HG02852 (cell line): ENCODE measurements around the gene MYLIP.

Experiments used
- ATAC-seq: cut with Tn5 transposase; IDR thresholded peaks from one replicate; pipeline ENCODE4 v1.9.1; 2021; ENCODE audit warnings: mild to moderate bottlenecking, moderate library complexity; ENCODE audit not compliant: unreplicated experiment

MYLIP gene

DNA sequence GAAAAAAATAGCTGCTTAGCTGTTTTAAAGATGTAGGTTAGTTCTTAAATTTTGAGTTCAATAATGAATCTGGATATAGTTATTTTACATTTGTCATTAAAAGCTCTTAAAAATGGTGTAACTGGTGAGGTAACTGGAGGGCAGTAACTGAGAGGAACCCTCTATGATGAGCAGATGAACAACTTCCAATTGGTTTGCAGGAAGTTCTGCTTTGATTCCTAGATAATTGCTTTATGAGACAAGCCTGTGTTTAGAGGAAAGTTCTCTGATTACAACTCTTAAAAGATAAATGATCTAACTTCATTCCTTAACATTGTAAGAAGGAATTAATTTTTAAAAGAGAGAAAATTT is 8.5 kb downstream of the MYLIP start:
- ATAC-seq, result no peak

DNA sequence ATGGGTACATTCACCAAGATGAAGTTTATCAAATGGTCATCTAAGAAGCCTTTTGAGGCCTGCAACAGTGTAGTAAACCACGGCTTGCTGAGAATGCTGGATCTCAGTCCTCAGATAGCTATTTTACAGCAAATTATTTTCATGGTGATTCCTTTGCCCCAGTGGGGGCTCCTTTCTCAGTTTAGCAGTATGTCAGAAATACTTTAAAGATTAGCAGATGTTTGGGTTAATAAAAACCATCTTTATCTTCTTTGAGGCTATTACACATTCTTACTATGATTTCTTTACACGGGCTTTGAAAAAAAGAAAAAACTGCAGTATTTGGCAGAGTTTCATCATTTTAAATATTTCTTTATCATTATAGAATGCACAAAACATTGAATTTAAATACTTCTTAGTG is 10.7 kb downstream of the MYLIP start:
- ATAC-seq, result no peak

DNA sequence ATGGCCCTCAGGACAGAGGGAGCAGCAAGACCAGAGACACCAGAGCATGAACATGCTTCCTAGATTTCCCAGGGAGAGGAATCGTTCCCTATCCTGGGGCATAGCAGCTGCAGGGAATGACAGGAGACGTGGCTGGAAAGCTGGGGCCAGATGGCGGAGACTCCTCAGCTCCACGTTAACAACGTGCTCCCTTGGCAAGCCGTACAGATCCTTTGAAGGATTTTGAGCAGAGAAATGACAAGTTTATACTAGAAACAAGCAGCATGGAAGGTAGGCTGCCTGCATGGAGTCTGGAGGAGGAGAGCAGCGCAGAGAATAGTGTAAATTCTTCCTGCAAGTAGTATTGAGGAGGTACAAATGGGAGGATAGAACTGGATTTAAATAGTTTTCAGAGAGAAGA is 11.7 kb downstream of the MYLIP start:
- ATAC-seq, result no peak

DNA sequence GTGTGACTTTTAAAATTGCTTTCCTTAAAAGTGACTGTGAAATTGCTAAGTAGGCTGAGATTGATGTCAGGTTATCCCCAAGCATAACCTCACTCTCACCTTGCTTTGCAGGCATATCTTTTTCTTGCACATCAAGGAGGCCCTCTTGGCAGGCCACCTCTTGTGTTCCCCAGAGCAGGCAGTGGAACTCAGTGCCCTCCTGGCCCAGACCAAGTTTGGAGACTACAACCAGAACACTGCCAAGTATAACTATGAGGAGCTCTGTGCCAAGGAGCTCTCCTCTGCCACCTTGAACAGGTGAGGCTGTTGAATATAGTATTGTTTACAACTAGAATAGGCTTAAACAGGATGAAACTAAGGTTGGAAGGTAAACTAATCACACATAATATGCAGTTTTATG is 12.6 kb downstream of the MYLIP start:
- ATAC-seq, result no peak

DNA sequence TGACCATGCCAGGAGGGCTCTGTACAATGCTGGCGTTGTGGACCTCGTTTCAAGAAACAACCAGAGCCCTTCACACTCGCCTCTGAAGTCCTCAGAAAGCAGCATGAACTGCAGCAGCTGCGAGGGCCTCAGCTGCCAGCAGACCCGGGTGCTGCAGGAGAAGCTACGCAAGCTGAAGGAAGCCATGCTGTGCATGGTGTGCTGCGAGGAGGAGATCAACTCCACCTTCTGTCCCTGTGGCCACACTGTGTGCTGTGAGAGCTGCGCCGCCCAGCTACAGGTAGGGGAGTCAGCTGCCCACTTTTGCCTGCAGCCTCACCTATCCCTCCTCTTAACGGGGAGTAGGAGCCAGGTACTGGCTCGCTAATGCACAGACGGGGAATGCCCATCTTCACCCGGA is 16.2 kb downstream of the MYLIP start:
- no peak for ATAC-seq

DNA sequence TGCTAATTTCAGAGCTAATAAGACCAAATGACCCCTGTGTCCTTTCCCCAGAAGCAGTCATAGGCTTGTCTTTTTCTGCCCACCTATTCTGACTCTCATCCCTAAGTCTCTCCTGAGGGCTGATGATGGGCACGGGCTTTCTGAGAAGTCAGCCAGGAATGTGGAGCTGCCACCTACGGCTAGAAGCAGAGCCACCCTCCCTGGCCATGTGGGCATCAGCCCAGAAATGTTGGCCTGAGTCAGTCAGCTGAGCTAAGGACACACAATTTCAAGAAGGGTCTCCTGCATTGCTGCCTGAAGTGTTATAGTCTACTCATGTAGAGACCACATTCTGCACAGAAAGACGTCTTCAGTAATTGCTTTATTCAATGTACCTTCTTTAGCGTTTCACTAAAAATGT is 17.1 kb downstream of the MYLIP start:
- ATAC-seq, result no peak

DNA sequence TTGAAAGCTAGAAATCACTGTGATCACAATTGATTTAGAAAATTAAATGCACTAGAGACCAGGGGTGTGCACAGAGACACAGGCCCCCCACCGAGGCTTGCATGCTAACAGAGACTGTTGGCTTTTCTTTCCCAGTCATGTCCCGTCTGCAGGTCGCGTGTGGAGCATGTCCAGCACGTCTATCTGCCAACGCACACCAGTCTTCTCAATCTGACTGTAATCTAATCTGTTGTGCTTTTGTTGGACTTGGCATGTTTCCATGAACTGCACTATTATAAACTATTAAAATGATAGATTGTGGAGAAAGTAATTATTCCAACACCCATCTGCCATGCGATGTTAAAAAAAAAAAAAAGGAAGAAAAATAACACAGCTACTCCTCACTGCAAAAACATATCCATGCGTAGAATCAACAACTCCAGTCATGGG is 17.7 kb downstream of the MYLIP start:
- ATAC-seq, result no peak

DNA sequence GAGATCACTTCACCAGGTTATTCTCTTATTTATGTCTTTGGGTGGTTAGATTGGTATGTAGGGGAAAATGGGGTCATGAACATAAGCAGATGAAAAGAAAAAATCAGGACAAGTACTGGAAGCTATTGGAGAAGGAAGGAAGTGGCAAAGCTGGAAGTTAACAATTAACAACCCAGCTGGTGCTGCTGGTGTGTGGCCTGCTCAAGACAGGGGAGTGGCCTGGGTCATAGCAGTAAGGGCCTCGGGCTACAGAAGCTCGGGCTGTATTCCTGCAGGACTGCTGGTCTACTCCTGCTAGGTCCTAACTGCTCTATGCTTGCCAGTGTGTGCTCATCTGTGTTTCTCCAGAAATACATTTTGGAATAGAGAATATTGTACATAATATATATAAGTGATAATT is 19.6 kb downstream of the MYLIP start:
- no peak for ATAC-seq

DNA sequence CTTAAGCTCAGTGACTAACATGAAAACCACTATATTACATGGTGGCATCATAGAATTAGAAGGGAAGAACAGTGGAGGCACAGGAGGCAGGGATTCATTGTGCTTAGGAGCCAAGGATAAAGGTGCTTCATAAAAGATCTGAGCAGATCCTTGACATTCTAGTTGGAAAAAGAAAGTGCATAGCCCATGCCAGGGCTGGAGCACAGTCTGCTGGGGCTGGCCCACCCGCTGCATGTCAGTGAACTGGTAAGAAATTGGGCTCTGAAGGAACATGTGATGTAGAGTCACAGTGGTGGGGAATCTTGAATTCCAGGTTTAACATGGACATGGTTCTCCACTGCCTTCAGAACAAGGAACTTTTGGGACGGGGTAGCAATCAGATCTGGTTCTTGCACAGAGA is 20.4 kb downstream of the MYLIP start:
- ATAC-seq, result no peak

DNA sequence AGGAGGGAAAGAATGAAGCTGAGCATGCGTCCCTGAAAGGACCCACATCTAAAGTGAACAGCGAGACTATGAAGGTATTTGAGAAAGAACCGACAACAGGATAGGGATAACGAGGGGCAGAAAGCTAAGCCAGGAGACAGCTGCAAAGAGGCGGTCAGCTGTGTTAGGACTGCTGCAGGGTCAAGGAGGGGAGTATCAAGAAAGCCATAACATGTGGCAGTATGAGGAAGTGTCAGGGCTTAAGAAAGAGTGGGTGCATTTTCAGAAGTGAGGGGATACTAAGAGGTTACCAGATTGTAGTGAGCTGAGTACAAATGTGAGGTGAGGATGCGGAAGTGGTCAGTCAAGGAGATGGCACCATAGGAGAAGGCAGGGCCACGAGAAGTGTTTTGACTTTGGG is 21.2 kb downstream of the MYLIP start:
- no peak for ATAC-seq

DNA sequence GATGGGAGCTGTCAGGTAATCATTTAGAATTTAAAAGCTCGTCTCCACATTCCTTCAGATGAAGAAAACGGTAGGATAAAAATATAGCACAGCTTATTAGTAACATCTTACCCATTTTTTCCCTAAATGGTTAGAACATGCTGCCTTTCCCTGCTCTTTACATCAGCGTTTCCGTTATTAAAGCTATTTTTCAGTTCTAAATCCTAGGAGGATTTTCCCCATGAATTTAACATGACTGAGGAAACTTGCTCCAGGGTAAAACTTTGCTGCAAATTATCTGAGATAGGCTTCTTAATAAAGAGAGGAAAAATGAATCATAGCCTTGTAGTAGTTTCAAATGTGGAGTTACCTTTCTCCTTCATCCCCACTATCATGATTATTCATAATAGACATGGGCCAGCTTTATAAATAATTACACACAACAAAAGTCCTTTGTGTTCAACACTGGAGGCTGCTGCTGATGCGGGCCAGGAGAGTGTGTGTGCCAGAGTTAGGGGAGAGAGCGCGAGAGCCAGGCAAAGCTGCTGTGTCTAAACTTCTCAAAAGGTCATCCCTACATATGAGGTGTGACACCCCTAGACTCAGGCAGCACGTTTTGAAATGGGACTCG is 24.4 kb downstream of the MYLIP start:
- ATAC-seq, result no peak

DNA sequence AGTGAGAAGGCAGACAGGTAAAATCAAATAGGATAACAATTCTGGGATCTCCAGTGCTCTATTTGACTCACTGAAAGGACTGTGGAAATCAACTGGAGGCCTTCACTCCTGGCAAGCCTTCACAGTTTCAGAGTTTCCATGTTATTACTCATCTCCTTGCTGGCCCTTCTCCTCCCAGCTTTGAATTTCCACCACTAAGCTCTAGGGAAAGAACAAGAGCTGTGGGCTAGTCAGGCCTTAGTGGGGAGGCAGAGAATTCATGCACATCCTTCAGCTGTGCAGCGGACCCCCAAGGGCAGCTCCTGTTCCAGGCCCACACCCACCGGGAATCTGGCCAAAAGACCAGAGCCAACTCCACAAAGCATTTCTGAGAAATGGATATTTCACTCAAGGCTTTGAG is 26.0 kb downstream of the MYLIP start:
- ATAC-seq, result no peak

DNA sequence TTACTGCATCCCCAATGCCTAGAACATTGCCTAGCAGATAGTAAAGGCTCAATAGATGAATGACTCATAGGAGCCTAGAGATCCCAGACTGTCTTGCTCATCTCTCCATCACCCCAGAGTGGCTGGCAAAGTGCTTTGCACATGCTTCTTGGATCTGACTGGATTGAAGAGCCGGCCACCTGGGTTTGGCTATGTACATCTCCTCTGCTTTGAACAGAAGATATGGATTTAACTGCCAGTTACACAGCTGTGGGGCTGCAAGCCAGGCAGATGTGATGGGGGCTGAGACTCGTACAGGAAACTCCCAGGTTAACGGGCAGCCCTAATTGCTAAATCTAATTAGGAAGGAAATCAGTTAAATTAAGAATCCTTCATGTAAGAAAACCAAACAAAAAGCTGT is 28.6 kb downstream of the MYLIP start:
- ATAC-seq, result no peak

DNA sequence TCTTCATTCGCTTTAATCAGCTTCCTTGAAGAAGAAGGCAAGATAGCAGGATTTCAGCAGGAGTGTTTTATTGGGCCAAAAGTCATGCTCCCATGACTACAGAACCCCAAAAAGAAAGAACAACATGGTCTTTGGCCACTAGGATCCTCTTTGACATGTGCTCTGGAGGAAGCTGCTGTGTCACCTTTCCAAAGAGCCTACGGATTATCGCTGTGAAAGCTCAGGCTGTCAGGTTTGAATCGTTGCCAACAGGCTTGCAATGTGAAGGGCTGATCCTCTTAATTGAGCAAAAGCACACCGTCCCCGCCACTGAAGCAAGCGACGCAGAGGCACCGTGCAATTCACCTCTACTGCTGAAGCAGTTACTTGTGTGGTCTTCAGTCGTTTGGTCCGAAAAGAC is 29.0 kb downstream of the MYLIP start:
- no peak for ATAC-seq

DNA sequence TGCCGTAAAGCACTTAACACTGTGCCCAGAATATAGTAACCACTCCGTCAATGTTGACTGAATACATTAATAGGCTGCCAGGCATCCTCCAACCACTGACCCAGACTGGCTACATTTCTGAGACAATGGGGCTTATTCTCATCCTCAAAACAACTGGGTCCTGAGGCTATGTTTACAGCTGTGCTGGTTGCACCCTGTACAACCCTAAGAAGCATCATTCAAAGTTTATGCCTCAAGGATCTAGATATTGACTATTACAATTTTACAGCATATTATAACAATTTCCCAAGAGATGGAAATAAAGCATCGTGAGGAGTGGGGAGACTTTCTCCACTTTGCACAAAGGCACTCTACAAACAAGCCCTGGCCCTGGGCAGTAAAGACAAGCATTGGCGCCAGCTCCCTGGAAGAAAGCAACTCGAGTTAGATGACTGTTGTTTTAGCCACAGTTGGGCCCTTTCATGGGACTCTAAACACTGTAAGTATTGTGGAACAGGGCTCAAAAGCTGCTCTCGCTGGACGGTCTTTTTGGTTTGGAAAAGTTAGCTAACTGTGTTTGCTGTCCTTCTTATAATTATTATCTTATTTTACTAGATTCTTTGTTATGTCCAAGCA is 30.2 kb downstream of the MYLIP start:
- no peak for ATAC-seq

DNA sequence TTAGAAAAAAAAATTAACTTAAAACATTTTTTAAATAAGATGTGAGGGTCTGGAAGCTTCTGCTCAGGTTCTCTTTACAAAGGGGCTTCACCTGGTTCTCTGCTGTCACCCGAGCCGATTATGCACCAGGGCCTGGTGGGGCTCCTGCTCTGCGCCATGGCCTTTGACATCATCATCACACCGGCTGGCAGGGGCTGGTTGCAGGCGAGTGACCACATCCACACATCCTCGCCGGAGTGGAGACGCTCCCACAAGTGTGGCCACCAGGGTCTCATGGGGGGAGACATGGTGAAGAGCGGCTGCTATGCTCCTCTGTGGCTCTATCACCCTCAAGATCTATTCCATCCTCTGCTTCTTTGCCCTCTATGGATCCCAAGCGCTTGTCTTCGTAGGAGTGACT is 31.9 kb downstream of the MYLIP start:
- ATAC-seq, result no peak

DNA sequence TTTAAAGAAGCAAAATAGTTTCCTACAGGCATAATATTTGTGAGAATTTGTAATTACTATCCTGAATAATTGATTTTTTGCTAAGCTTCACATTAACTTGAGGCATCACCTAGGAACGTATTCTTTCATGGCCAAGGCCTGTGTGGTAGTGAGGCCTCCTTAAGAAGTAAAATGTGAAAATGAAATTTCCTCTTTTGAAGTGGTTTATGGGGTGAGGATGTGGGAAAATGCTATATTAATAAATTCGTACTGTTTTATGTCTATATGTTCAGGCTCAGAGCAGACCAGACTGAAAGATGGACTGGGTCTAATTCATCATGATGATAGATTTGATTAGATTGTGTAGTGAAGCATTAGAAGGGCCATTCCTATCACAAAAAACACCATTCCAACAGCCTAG is 33.1 kb downstream of the MYLIP start:
- ATAC-seq, result no peak

DNA sequence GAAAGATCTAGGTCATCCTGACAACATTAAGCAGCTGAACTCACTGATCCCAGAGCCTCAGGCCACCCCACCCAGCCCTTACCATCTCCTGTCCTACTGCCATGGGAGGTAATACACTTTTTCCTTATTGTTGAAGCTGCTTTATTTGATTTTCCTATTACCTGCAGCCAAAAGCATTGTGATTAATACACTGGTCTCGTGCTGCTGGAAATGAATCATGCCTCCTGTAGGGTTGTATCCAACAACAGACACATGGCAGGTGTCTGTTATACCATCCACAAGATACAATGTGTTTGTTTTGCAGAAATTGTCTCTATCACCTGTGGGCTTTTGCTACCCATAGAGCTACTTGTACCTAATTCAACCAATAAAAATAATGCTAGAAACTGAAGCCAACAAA is 34.2 kb downstream of the MYLIP start:
- ATAC-seq, result no peak

DNA sequence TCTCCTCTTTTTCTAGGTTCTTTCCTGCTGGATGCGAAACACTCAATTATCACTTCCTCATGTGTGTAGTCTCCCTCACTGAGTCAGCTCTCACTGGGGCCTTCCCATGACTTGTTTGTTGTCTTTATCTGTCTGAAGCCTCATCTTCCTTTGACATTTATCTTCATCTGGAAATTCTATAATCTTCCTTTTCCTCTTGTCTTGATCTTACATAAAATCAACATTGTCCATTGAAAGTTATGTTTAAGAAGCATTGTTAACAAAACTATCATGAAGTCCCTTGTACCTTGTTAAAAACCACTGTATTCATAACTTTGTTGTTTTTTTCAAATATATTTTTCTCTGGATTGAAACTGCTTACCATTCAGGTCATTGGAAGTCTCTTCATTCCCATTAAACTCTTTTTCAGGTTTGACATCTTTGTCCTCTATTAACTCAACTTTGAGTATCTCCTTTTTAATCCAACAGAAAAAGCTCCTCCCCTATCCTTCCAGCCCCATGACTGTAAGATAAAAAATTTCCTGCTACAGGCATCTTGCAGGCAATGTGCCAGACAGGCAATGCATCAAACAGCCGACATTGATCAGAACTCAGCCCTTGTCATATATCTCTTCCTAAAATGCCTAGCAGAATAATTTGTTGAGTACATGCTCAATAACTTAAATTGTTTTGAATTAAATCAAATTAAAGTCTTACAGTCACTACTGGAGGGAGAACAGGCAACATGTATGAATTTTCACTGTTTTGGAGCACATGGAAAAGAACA is 34.8 kb downstream of the MYLIP start:
- ATAC-seq, result no peak

DNA sequence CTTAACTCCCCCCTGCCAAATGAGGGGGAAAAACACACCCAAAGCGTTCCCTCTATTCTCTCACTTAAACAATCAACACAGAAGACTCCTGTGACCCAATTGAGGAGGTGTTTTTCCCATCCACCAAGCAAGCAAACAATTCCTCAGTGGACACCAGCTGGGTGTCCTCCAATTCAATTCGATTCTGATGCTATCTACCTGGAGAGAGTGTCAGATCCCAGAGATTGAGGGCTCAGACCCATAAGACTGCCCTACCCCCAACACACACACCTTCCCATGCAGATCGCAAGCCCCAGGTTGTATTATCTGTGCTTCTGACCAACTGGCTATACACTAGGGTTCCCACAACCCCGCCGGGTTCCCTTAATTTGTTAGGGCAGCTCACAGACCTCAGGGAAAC is 36.8 kb downstream of the MYLIP start:
- ATAC-seq, result no peak

DNA sequence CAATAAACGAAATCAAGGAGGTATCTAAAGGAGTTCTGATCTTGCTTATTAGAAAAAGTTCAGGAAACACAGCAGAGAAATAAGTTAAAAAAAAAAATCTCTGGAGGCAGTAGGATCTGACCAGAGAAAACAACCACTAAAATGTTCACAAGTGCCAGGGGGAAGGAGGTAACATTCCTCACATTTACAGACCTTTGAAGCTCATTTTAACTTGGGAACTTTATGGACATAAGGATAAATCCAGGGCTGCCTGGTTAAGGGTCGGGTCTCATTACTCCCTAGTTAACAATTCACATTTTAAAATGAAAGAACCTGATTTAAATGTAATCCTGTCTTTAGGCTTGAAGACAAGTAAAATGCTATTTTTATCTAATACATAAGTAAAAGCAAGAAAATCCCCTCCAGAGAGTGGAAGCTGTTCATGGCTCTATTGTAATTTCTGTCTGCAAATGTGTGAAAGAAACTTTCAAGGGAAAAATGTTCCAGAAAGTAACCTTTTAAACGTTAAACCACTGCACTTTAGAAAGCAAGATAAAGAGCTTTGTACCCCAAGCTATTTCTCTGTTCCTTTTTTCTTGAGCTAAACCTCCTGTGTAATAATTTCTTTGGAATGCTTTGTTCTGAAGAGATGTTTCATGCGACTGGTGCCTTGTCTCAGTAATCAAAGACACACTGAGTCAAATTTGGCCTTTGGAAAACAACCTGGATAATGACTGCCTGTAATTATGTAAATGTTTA is 38.2 kb downstream of the MYLIP start:
- no peak for ATAC-seq

DNA sequence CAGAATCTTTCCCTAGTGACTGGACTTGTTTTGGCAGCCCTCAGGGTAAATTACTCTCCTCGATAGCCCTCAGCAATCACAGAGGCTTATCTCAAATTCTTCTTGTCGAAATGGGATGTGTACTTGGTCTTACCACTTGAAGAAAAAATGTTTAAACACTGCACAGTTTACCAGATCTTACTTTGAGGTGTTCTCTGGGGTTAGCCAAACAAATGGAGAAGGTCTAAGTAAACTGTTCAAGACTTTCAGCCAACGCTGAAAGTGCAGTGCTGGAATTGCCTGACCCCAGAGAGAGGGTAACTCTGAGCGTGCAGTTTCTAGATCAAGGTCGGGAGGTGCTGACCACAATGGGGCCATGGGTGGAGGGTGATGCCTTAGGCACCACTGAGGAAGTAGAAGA is 39.2 kb downstream of the MYLIP start:
- ATAC-seq, result no peak
